Endothelial cell of umbilical vein (primary cell): ENCODE results near the gene ITGB3. TPM values are rescaled to one million over a fixed set of nuclear protein-coding genes. Genes with fewer than 3 reads are reported as not detected.

ENCODE experiments used
- BruUV-seq: library from RNA; stranded (reverse); fragments of 400-500 nt; replicated peaks from 2 replicates; lab custom pipeline; 2021; lab: Mats Ljungman, UMichigan
- CTCF ChIA-PET: fragments of 300-600, 350-600 bp; sonication (Branson Sonifier 250); formaldehyde crosslinking; loops from one replicate; lab custom pipeline; 2021; ENCODE audit warnings: antibody characterized with exemption, inconsistent platforms; lab: Charles Lee
- POLR2A ChIA-PET: fragments of 300-600, 350-600 bp; sonication (Branson Sonifier 250); formaldehyde crosslinking; loops from one replicate; lab custom pipeline; 2021; ENCODE audit warnings: antibody characterized with exemption, inconsistent platforms; lab: Charles Lee
- DNase-seq: peaks from one replicate; pipeline ENCODE4 v3.0.0-alpha.2; 2011; ENCODE audit warnings: low read depth, low spot score
- FAIRE-seq: peaks from 2 replicates; lab custom pipeline; 2011; peaks lifted over from hg19 to GRCh38; lab: Jason Lieb, UNC
- H2AFZ ChIP-seq: 2 replicates; pipeline ENCODE4 v1.6.0; 2012; ENCODE audit warnings: low read depth, low read length, control low read depth, inconsistent platforms
- H3K27ac ChIP-seq: 2 replicates; pipeline ENCODE4 v1.5.1; 2011; ENCODE audit warnings: low read depth, mild to moderate bottlenecking, control low read depth, low read length, moderate library complexity; ENCODE audit not compliant: insufficient read depth
- H3K27me3 ChIP-seq, 2 experiments: 2 replicates each; pipeline versions ENCODE4 v1.6.0 to v1.6.1; 2011; ENCODE audit warnings: low read length in 2 of 2, mixed read lengths in 1 of 2; ENCODE audit not compliant: control insufficient read depth in 2 of 2, insufficient read depth in 2 of 2
- H3K36me3 ChIP-seq, 2 experiments: 2 replicates in 1 of 2; 3 replicates in 1 of 2; pipeline ENCODE4 v1.5.1; 2011; ENCODE audit warnings: low read length in 2 of 2, mild to moderate bottlenecking in 1 of 2, moderate library complexity in 1 of 2; ENCODE audit not compliant: control insufficient read depth in 2 of 2, insufficient read depth in 2 of 2; ENCODE audit errors: extremely low read depth in 1 of 2
- H3K4me1 ChIP-seq: 3 replicates; pipeline ENCODE4 v1.5.1; 2011; ENCODE audit warnings: mild to moderate bottlenecking, low read length; ENCODE audit not compliant: control insufficient read depth, insufficient read depth; ENCODE audit errors: extremely low read depth
- H3K4me2 ChIP-seq: 2 replicates; pipeline ENCODE4 v1.6.1; 2011; ENCODE audit warnings: low read length, control low read depth, mixed read lengths; ENCODE audit not compliant: insufficient read depth
- H3K4me3 ChIP-seq, 3 experiments: fragments of 200-600 bp in 1 of 3; sonication (generic), shearing (Covaris generic) in 1 of 3; replicated peaks in 1 of 3; 2 replicates each; pipeline ENCODE4 v1.5.1; 2011 to 2016; ENCODE audit warnings: control low read depth in 3 of 3, low read length in 3 of 3, mild to moderate bottlenecking in 2 of 3, inconsistent platforms in 1 of 3, low read depth in 1 of 3, moderate library complexity in 1 of 3; ENCODE audit not compliant: insufficient read depth in 1 of 3
- H3K79me2 ChIP-seq: 2 replicates; pipeline ENCODE4 v1.6.0; 2012; ENCODE audit warnings: low read length, inconsistent platforms; ENCODE audit not compliant: control insufficient read depth, insufficient read depth
- H3K9ac ChIP-seq: replicated peaks from 2 replicates; pipeline ENCODE3; 2011; ENCODE audit warnings: low read length, control low read depth; ENCODE audit not compliant: insufficient read depth; ENCODE audit errors: extremely low read depth
- H3K9me1 ChIP-seq: replicated peaks from 3 replicates; pipeline ENCODE4 v1.6.0; 2011; ENCODE audit warnings: mild to moderate bottlenecking, low read length; ENCODE audit not compliant: control insufficient read depth, insufficient read depth; ENCODE audit errors: extremely low read depth
- H3K9me3 ChIP-seq: replicated peaks from 2 replicates; pipeline ENCODE4 v1.5.1; 2012; ENCODE audit warnings: low read length, inconsistent platforms; ENCODE audit not compliant: control insufficient read depth, insufficient read depth
- H4K20me1 ChIP-seq: replicated peaks from 2 replicates; pipeline ENCODE3; 2011; ENCODE audit warnings: mild to moderate bottlenecking, low read length; ENCODE audit not compliant: control insufficient read depth, insufficient read depth; ENCODE audit errors: extremely low read depth
- EZH2 ChIP-seq: IDR thresholded peaks from 2 replicates; pipeline ENCODE4 v1.6.1; 2012; ENCODE audit warnings: borderline replicate concordance, low read depth, mild to moderate bottlenecking, moderate library complexity, low read length, inconsistent platforms; ENCODE audit not compliant: severe bottlenecking
- FOS ChIP-seq: IDR thresholded peaks from 2 replicates; pipeline ENCODE4 v1.6.1; 2011; ENCODE audit warnings: mild to moderate bottlenecking, low read length, moderate library complexity, borderline replicate concordance; ENCODE audit not compliant: insufficient read depth
- GATA2 ChIP-seq: IDR thresholded peaks from 2 replicates; pipeline ENCODE4 v1.7.0; 2011; ENCODE audit warnings: low read depth, mild to moderate bottlenecking, moderate library complexity, mixed read lengths, low read length; ENCODE audit not compliant: insufficient read length, insufficient read depth
- JUN ChIP-seq: IDR thresholded peaks from 2 replicates; pipeline ENCODE4 v1.6.1; 2011; ENCODE audit warnings: borderline replicate concordance, low read depth; ENCODE audit not compliant: insufficient read length, insufficient read depth
- MAX ChIP-seq: IDR thresholded peaks from 2 replicates; pipeline ENCODE4 v1.6.1; 2011; ENCODE audit not compliant: insufficient read depth, insufficient read length
- MYC ChIP-seq: IDR thresholded peaks from one replicate; pipeline ENCODE4 v1.6.1; 2011; ENCODE audit warnings: mild to moderate bottlenecking, low read depth, low read length
- POLR2A ChIP-seq: IDR thresholded peaks from 2 replicates; pipeline ENCODE4 v1.6.1; 2012; ENCODE audit warnings: low read depth, mild to moderate bottlenecking, control low read depth, low read length
- POLR2AphosphoS5 ChIP-seq: IDR thresholded peaks from 2 replicates; pipeline ENCODE4 v1.6.1; 2012; ENCODE audit warnings: low read depth, mild to moderate bottlenecking, control low read depth, low read length, moderate library complexity; ENCODE audit not compliant: insufficient read depth
- dilution Hi-C: fragments of 300-500 bp; cut with MboI; formaldehyde crosslinking; loops from one replicate; pipeline ENCODE4 v1.15.0; 2019; ENCODE audit warnings: low sequenced_read_pairs; ENCODE audit not compliant: extremely low pct_ligation_motif_present
- intact Hi-C: fragments of 100-400 bp; cut with micrococcal nuclease; formaldehyde crosslinking; loops from one replicate; pipeline ENCODE4 v1.10.0; 2022
- polyA plus RNA-seq, 4 experiments: library from polyadenylated mRNA; depleted of rRNA in 3 of 4; stranded (reverse) in 3 of 4; unstranded in 1 of 4; fragments of >200 nt; gene quantifications; 2 replicates each; pipeline versions ENCODE4 v1.2.1 to v1.2.3, GENCODE V29; 2011 to 2012; ENCODE audit warnings: missing spikeins in 1 of 4
- total RNA-seq: library from RNA; stranded (reverse); gene quantifications from 2 replicates; pipeline ENCODE4 v1.2.3, GENCODE V29; 2021
- TF ChIP-seq, protein P1 (sequence below), 2 donors: IDR thresholded peaks; 1 replicate in 1 of 2; 2 replicates in 1 of 2; pipeline ENCODE4 v1.5.1; 2011; ENCODE audit warnings: low read length in 2 of 2, mild to moderate bottlenecking in 2 of 2, moderate library complexity in 2 of 2, control low read depth in 1 of 2, inconsistent platforms in 1 of 2, low read depth in 1 of 2; ENCODE audit not compliant: insufficient read depth in 1 of 2; ENCODE audit errors: extremely low read depth in 1 of 2

Gene ITGB3
- total and polyA plus RNA-seq, 2 donors (not counting 3 experiments of a cell fraction or from before 2014, with no cell fraction given) = 55.8 to 60.0 TPM

DNA sequence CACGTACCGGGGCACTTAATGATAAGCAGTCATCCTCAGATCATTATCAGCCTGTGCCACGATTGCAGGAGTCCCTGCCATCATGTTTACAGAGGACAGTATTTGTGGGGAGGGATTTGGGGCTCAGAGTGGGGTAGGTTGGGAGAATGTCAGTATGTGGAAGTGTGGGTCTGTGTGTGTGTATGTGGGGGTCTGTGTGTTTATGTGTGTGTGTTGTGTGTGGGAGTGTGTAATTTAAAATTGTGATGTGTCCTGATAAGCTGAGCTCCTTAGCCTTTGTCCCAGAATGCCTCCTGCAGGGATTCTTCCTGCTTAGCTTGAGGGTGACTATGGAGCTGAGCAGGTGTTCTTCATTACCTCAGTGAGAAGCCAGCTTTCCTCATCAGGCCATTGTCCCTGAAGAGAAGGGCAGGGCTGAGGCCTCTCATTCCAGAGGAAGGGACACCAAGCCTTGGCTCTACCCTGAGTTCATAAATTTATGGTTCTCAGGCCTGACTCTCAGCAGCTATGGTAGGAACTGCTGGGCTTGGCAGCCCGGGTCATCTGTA is 56.6 kb downstream of the ITGB3 start:
- no peaks in the 10 kb centered on the region for H4K20me1 ChIP-seq
- BruUV-seq = no TSS peak
- H3K27me3 ChIP-seq = no peaks in the 10 kb centered on the region
- intact Hi-C loops = no loop called here
- H3K4me2 ChIP-seq = no peak overlapping the region
- no peaks in the 10 kb centered on the region for H3K9me3 ChIP-seq
- peaks cover 35% of the 10 kb centered on the region for H3K4me1 ChIP-seq
- no peaks in the 10 kb centered on the region for H3K9me1 ChIP-seq
- H3K9ac ChIP-seq = no peak overlapping the region
- DNase-seq (no peak), FAIRE-seq (no peak)
- ChIA-PET POLR2A (no interaction called here), CTCF (interaction anchor here (0.9 to 1.7 kb wide), 4 partner anchors 13 to 77 kb away, joined by 3 to 4 read pairs (median 3); partner anchors contain the start of gene EFCAB13)
- no peak overlapping the region for H2AFZ ChIP-seq
- no peaks in the 10 kb centered on the region for H3K79me2 ChIP-seq
- H3K4me3 ChIP-seq = no peak overlapping the region
- H3K36me3 ChIP-seq = peaks cover 3 to 15% of the 10 kb centered on the region in 2 experiments
- H3K27ac ChIP-seq = no peak overlapping the region
- dilution Hi-C loops = no loop called here
- no peak for TF ChIP-seq EZH2
- no peak for TF ChIP-seq POLR2AphosphoS5
- TF ChIP-seq GATA2 = no peak
- no peak for TF ChIP-seq MYC
- TF ChIP-seq MAX = no peak
- TF ChIP-seq, protein P1, sequence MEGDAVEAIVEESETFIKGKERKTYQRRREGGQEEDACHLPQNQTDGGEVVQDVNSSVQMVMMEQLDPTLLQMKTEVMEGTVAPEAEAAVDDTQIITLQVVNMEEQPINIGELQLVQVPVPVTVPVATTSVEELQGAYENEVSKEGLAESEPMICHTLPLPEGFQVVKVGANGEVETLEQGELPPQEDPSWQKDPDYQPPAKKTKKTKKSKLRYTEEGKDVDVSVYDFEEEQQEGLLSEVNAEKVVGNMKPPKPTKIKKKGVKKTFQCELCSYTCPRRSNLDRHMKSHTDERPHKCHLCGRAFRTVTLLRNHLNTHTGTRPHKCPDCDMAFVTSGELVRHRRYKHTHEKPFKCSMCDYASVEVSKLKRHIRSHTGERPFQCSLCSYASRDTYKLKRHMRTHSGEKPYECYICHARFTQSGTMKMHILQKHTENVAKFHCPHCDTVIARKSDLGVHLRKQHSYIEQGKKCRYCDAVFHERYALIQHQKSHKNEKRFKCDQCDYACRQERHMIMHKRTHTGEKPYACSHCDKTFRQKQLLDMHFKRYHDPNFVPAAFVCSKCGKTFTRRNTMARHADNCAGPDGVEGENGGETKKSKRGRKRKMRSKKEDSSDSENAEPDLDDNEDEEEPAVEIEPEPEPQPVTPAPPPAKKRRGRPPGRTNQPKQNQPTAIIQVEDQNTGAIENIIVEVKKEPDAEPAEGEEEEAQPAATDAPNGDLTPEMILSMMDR (IDR thresholded peaks at IDR 0.05; ENCODE audit: extremely low read depth in 1 of 2, insufficient read depth in 1 of 2, low read depth in 1 of 2, low read length in 2 of 2) = no peak
- no peak for TF ChIP-seq POLR2A
- TF ChIP-seq JUN = no peak
- TF ChIP-seq FOS = no peak
